Posterior vena cava (tissue), 2 donors: ENCODE data around the gene SH3RF2. TPM values are rescaled to one million over a fixed set of nuclear protein-coding genes. Genes with fewer than 3 reads are reported as not detected.
"Not testable (repeated sequence)": the region's sequence is repeated elsewhere in the genome, so short reads cannot be mapped to it uniquely, and the experiment has no call there.

Experiments used
- DNase-seq: peaks from one replicate; pipeline ENCODE4 v3.0.0-alpha.2; 2020; ENCODE audit warnings: low spot score
- intact Hi-C, 2 donors: fragments of 100-400 bp; cut with DNase I; formaldehyde crosslinking; loops; one replicate each; pipeline versions ENCODE4 v1.14.1 to v1.14.2; 2022 to 2023
- total RNA-seq, 2 donors: library from RNA; stranded (reverse); fragmentation: NEBNext Ultra II Directional; extraction: Animal tissue kit (Norgen Biotek cat#: 25700); gene quantifications; one replicate each; pipeline ENCODE4 v1.2.1, GENCODE V29; 2021
- donor health status: DM: yes; HTN: yes; CAD: no.
- donor health status: DM: yes; HTN: yes; CAD: no.

Gene SH3RF2
- total RNA-seq, 2 donors from 2014 or later: 2.1 to 4.5 TPM

- intact Hi-C loops: no loop called here
Measured at GRCh38 chr5:146089287-146089686, 152.9 kb downstream of the SH3RF2 start.

DNA sequence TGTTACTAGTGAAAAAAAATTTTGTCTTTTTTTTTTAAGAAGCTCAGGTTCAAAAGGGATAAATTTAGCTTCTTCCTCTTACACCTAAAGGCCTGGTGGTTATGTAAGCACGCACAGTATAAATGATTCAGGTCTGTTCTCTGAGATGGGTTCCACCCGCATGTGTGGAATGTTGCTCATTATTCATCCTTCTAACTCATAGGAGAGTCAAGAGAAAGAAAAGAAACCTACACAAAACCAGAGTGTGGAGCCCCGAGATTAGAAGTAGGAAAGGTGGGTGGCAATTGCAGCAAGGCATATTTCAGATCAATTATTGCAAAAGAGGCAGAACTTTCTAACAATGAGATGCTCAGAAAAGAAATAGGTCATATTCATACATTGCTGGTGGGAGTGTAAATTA lies 155.5 kb downstream of the SH3RF2 start:
- intact Hi-C loops: no loop called here
- no peak for DNase-seq

More at GRCh38 chr5:146089287-146089686, 152.9 kb downstream of the SH3RF2 start:
- DNase-seq: no peak

DNA sequence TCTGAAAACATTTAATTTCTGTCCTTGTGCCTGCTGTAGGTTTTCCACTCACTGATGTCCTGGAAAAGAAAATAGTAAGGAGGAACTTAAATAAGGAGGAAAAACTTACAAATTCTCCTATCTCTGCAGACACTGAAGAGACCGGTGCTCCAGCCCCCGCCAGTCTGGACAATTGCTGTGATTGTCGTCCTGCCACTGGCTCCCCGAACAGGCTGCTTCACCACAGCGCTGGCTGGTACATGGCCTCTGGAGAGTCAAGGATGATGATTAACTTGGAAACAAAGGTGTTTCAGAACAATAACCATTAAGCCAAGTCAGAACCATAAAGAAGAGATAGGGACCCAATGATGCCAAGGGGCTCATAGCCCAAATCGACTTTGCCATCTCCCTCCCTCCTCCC lies 161.7 kb downstream of the SH3RF2 start:
- intact Hi-C loops: no loop called here

GRCh38 chr5:146101646-146102045 lies 165.3 kb downstream of the SH3RF2 start:
- DNase-seq: no peak
- intact Hi-C loops: loop anchor here in 1 of 2 donors (1.0 kb wide), 1 partner anchor 12 kb away; no protein-coding TSS in a partner anchor

More for the DNA sequence above, 161.7 kb downstream of the SH3RF2 start:
- DNase-seq: no peak

- intact Hi-C loops: no loop called here
Measured at GRCh38 chr5:146103594-146103993, 167.2 kb downstream of the SH3RF2 start.

DNA sequence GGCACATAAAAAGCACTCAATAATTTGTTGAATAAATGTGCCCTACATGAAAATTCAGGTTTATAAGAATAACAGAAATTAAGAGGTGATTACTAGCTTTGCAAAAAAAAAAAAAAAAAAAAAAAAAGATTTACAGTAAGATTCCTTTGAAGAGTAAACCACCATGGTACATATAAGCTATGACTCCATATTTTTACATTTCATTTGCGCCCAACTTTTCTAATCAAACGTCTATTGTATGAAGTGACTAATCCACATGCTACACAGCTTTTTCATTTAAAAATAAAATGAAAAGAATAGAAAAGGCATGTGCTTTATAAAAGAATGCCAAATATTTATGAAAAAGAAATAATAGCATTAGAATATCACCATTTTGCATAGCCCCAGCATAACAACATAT lies 169.1 kb downstream of the SH3RF2 start, which contains the start of gene PLAC8L1:
Gene PLAC8L1 (minus strand): TSS at position 101 of the 400 bp plus-strand sequence. CDS start 1,266 bp downstream, outside the sequence.
- no peak for DNase-seq
- intact Hi-C loops: no loop called here

More at GRCh38 chr5:146103594-146103993, 167.2 kb downstream of the SH3RF2 start:
- DNase-seq: no peak

GRCh38 chr5:146107901-146108300 lies 171.5 kb downstream of the SH3RF2 start:
- intact Hi-C loops: no loop called here
- no peak for DNase-seq

DNA sequence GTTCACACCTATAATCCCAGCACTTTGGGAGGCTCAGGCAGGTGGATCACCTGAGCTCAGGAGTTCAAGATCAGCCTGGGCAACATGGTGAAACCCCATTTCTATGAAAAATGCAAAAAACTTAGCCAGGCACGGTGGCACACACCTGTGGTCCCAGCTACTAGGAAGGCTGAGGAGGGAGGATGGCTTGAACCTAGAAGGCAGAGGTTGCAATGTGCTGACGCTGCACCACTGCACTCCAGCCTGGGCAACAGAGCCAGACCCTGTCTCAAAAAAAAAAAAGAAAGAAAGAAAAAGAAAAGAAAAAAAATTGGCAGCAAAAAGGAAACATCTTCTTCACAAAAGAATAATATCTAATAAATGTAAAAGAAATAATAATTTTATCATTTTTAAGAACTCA lies 172.5 kb downstream of the SH3RF2 start:
- intact Hi-C loops, DNase-seq: not testable (repeated sequence)

GRCh38 chr5:146109379-146109778 lies 173.0 kb downstream of the SH3RF2 start:
- no peak for DNase-seq
- intact Hi-C loops: no loop called here

GRCh38 chr5:146111409-146111808 lies 175.0 kb downstream of the SH3RF2 start:
- intact Hi-C loops: no loop called here
- no peak for DNase-seq

GRCh38 chr5:146112476-146112875 lies 176.1 kb downstream of the SH3RF2 start:
- intact Hi-C loops: no loop called here
- no peak for DNase-seq

Other genes starting within 250 kb of the SH3RF2 start
- 10 to 100 TPM; 16.1 to 24.8 TPM for gene PRELID2, start 101.2 kb upstream of the SH3RF2 start, total RNA-seq
- not detected for gene GRXCR2, start 63.6 kb upstream of the SH3RF2 start, total RNA-seq
- under 1 TPM in 1 of 2 donors, not detected in 1; 0.43 TPM for gene PLAC8L1, start 169.0 kb downstream of the SH3RF2 start, total RNA-seq
- 100 to 1,000 TPM in 1 of 2 donors, 10 to 100 TPM in 1; 90.0 to 117 TPM for gene LARS1, start 246.1 kb downstream of the SH3RF2 start, total RNA-seq